SU-DHL-6 (cell line): ENCODE measurements around the gene MAN2A1.

Experiments used
- H2AFZ ChIP-seq: fragments of 200-600 bp; sonication (generic); 2 replicates; pipeline ENCODE4 v1.6.1; 2014; ENCODE audit warnings: low read depth, mild to moderate bottlenecking, moderate library complexity, mixed read lengths, antibody characterized with exemption, low read length; ENCODE audit not compliant: severe bottlenecking
- H3F3A ChIP-seq: fragments of 200-600 bp; shearing (Covaris generic); 2 replicates; pipeline ENCODE4 v1.6.0; 2016; ENCODE audit warnings: antibody characterized with exemption, mild to moderate bottlenecking; ENCODE audit not compliant: insufficient read depth
- H3K27ac ChIP-seq: fragments of 200-600 bp; sonication (generic); 2 replicates; pipeline ENCODE4 v1.5.1; 2016; ENCODE audit warnings: low read depth, mild to moderate bottlenecking, low read length, moderate library complexity, mixed read lengths
- H3K27me3 ChIP-seq: fragments of 200-600 bp; sonication (generic), shearing (Covaris generic); 2 replicates; pipeline ENCODE4 v1.6.0; 2014; ENCODE audit warnings: mild to moderate bottlenecking, low read length
- H3K36me3 ChIP-seq: fragments of 200-600 bp; sonication (generic); 2 replicates; pipeline ENCODE4 v1.6.1; 2014; ENCODE audit warnings: mild to moderate bottlenecking, low read length, mixed read lengths
- H3K4me2 ChIP-seq: fragments of 300-600, 200-600 bp; shearing (Covaris generic), sonication (generic); 2 replicates; pipeline ENCODE4 v1.6.0; 2014; ENCODE audit warnings: low read length, low read depth, mild to moderate bottlenecking; ENCODE audit not compliant: poor library complexity, severe bottlenecking
- H3K4me3 ChIP-seq: fragments of 200-600 bp; sonication (generic); 2 replicates; pipeline ENCODE4 v1.5.1; 2014; ENCODE audit warnings: antibody characterized with exemption, low read length, mild to moderate bottlenecking, mixed read lengths; ENCODE audit not compliant: insufficient read depth, poor library complexity, severe bottlenecking
- H3K79me2 ChIP-seq: fragments of 200-600 bp; sonication (generic); 2 replicates; pipeline ENCODE4 v1.6.1; 2014; ENCODE audit warnings: mild to moderate bottlenecking, low read length, moderate library complexity; ENCODE audit not compliant: insufficient read depth
- H3K9ac ChIP-seq: fragments of 200-600 bp; sonication (generic); 2 replicates; pipeline ENCODE4 v1.7.0; 2014; ENCODE audit warnings: mild to moderate bottlenecking, low read length
- H3K9me2 ChIP-seq: fragments of 200-600 bp; sonication (generic); replicated peaks from 2 replicates; pipeline ENCODE4 v1.6.1; 2014; ENCODE audit warnings: low read length; ENCODE audit not compliant: insufficient read depth
- H3K9me3 ChIP-seq: fragments of 200-600 bp; sonication (generic); 2 replicates; pipeline ENCODE4 v1.6.1; 2014; ENCODE audit warnings: low read length, mixed read lengths; ENCODE audit not compliant: insufficient read depth
- H4K20me1 ChIP-seq: fragments of 200-600 bp; sonication (generic); 2 replicates; pipeline ENCODE4 v1.6.1; 2014; ENCODE audit warnings: low read depth, mild to moderate bottlenecking, antibody characterized with exemption, low read length, moderate library complexity, mixed read lengths
- EZH2phosphoT487 ChIP-seq: fragments of 200-600 bp; sonication (generic), shearing (Covaris generic); conservative IDR thresholded peaks from 2 replicates; pipeline ENCODE4 v1.6.1; 2018; ENCODE audit warnings: mild to moderate bottlenecking, antibody characterized with exemption, low read length, moderate library complexity, mixed read lengths
- TF ChIP-seq, protein P1 (sequence below): fragments of 200-600 bp; sonication (generic); IDR thresholded peaks from one replicate; pipeline ENCODE4 v1.5.1; 2017; ENCODE audit warnings: antibody characterized with exemption, mild to moderate bottlenecking, low read length, moderate library complexity; ENCODE audit not compliant: insufficient read depth, poor library complexity, severe bottlenecking

Gene MAN2A1

DNA sequence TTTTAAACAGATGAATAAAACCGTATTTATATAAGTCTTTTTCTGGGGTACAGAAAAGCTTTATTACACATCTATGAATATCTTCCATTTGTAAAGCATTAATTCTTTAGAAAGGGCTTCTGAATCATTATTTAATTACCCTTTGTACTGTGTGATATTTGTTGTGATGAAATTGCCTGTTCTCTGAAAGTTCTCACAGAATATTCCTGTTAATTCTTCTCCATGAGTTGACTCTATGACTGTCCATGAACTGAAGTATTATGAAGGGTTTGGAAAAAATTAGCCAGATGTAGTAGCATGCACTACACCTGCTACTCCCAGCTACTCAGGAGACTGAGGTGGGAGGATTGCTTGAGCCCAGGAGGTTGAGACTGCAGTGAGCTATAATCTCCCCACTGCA lies 127.0 kb downstream of the MAN2A1 start:
- Histone ChIP-seq H3K27ac (no peak overlapping the region), H3K36me3 (peaks cover 3% of the 10 kb centered on the region; the same call in 1 of the 2 replicates)

DNA sequence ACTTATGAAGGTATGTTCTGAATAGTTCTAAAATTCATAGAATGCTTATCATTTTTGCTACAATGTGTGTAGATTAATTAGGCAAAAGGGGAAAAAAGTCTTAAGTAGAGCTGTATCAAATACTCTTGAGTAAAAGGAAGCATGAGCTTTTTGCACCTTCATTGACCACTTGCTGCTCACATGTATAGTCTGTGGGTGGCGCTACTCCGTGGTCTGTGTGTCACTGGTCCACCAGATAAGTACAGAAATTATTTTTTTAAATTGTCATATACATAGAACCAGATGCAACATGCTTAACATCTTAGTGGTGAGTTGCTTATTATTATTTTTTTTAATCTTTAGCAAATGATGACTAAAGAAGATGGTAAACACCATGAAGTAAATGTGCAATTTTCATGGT lies 130.2 kb downstream of the MAN2A1 start:
- H3K27me3 ChIP-seq: no peaks in the 10 kb centered on the region
- no peak overlapping the region for H2AFZ ChIP-seq
- H3K79me2 ChIP-seq: no peaks in the 10 kb centered on the region
- H3F3A ChIP-seq: no peaks in the 10 kb centered on the region
- H3K4me3 ChIP-seq: no peak overlapping the region
- TF ChIP-seq EZH2phosphoT487: no peak
- TF ChIP-seq, protein P1, sequence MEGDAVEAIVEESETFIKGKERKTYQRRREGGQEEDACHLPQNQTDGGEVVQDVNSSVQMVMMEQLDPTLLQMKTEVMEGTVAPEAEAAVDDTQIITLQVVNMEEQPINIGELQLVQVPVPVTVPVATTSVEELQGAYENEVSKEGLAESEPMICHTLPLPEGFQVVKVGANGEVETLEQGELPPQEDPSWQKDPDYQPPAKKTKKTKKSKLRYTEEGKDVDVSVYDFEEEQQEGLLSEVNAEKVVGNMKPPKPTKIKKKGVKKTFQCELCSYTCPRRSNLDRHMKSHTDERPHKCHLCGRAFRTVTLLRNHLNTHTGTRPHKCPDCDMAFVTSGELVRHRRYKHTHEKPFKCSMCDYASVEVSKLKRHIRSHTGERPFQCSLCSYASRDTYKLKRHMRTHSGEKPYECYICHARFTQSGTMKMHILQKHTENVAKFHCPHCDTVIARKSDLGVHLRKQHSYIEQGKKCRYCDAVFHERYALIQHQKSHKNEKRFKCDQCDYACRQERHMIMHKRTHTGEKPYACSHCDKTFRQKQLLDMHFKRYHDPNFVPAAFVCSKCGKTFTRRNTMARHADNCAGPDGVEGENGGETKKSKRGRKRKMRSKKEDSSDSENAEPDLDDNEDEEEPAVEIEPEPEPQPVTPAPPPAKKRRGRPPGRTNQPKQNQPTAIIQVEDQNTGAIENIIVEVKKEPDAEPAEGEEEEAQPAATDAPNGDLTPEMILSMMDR: no peak
- no peaks in the 10 kb centered on the region for H3K9me2 ChIP-seq
- H3K27ac ChIP-seq: no peak overlapping the region
- no peak overlapping the region for H3K9ac ChIP-seq
- H3K36me3 ChIP-seq: peaks cover 8% of the 10 kb centered on the region; the same call in 1 of the 2 replicates
- H4K20me1 ChIP-seq: no peaks in the 10 kb centered on the region
- H3K4me2 ChIP-seq: no peak overlapping the region
- H3K9me3 ChIP-seq: no peaks in the 10 kb centered on the region

More for the DNA sequence above, 127.0 kb downstream of the MAN2A1 start:
- H3K9me3 ChIP-seq: no peaks in the 10 kb centered on the region
- no peaks in the 10 kb centered on the region for H4K20me1 ChIP-seq
- no peak overlapping the region for H3K4me2 ChIP-seq
- H3K9me2 ChIP-seq: no peaks in the 10 kb centered on the region
- H2AFZ ChIP-seq: no peak overlapping the region
- no peaks in the 10 kb centered on the region for H3K79me2 ChIP-seq
- H3K9ac ChIP-seq: no peak overlapping the region
- no peaks in the 10 kb centered on the region for H3F3A ChIP-seq
- no peak for TF ChIP-seq EZH2phosphoT487
- TF ChIP-seq, protein P1: no peak
- no peak overlapping the region for H3K4me3 ChIP-seq
- H3K27me3 ChIP-seq: no peaks in the 10 kb centered on the region

DNA sequence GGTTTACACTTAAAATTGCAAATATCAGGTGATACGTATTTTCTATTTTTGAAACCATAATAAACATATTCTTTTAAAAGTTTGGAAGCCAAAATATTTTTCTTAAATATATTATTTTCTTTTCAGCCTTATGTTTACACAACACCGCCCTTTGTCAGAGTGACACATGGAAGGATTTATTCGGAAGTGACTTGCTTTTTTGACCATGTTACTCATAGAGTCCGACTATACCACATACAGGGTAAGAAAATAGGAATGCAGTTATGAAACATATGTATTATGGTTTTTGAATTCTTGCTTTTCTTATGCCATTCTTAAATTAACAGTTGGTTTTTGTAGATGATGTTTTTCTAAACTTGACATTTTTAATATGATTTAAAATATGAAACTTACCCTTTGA lies 133.9 kb downstream of the MAN2A1 start:
- Histone ChIP-seq H3K4me3 (no peak overlapping the region), H3K36me3 (peaks cover 13% of the 10 kb centered on the region)
- TF ChIP-seq EZH2phosphoT487: no peak
- TF ChIP-seq, protein P1: no peak

DNA sequence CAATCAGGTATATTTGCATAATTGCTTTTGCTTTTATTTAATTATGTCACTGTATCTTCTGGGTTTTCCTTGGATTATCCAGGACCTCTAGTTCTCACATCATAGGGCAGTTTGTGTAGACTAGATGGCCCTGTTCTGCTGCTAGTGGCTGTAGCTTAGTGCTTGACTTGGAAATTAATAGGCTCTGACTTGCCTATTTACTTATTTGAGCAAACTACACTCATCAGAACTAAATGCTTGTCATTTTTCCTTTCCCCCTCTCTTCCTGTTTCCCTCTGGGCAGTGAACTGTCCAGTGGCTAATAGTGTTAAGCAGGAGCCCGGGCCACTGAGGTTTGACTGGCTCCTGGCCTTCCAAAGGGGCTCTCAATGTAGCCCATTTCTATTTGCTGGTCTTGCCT lies 135.7 kb downstream of the MAN2A1 start:
- H3K9me3 ChIP-seq: no peaks in the 10 kb centered on the region
- no peak overlapping the region for H2AFZ ChIP-seq
- H3F3A ChIP-seq: no peaks in the 10 kb centered on the region
- no peaks in the 10 kb centered on the region for H3K79me2 ChIP-seq
- no peaks in the 10 kb centered on the region for H3K27me3 ChIP-seq
- no peak overlapping the region for H3K4me3 ChIP-seq
- peaks cover 13% of the 10 kb centered on the region for H3K36me3 ChIP-seq
- no peaks in the 10 kb centered on the region for H3K9me2 ChIP-seq
- no peak overlapping the region for H3K4me2 ChIP-seq
- no peak for TF ChIP-seq EZH2phosphoT487
- TF ChIP-seq, protein P1: no peak
- no peak overlapping the region for H3K9ac ChIP-seq
- H4K20me1 ChIP-seq: no peaks in the 10 kb centered on the region
- no peak overlapping the region for H3K27ac ChIP-seq

More for the DNA sequence above, 133.9 kb downstream of the MAN2A1 start:
- H3K79me2 ChIP-seq: no peaks in the 10 kb centered on the region
- no peaks in the 10 kb centered on the region for H3K27me3 ChIP-seq
- no peaks in the 10 kb centered on the region for H3F3A ChIP-seq
- H3K27ac ChIP-seq: no peak overlapping the region
- no peak overlapping the region for H2AFZ ChIP-seq
- no peaks in the 10 kb centered on the region for H3K9me2 ChIP-seq
- H3K4me2 ChIP-seq: no peak overlapping the region
- no peaks in the 10 kb centered on the region for H4K20me1 ChIP-seq
- H3K9ac ChIP-seq: no peak overlapping the region
- no peaks in the 10 kb centered on the region for H3K9me3 ChIP-seq
